Esophagus squamous epithelium (tissue), 5 donors: ENCODE data around the gene CDC20. TPM values are rescaled to one million over a fixed set of nuclear protein-coding genes. Genes with fewer than 3 reads are reported as not detected.

Source experiments
- DNase-seq: peaks from one replicate; lab custom pipeline; 2025; lab: John Stamatoyannopoulos, UW
- H3K27ac ChIP-seq, 4 donors: fragments of 200-600 bp; sonication (generic); one replicate each; pipeline ENCODE4 v1.5.1; 2016 to 2019; ENCODE audit warnings: mild to moderate bottlenecking in 1 of 4
- H3K27me3 ChIP-seq, 4 donors: fragments of 200-600 bp; sonication (generic); 1 replicate in 3 of 4; 2 replicates in 1 of 4; pipeline versions ENCODE4 v1.5.1 to v1.6.0; 2017 to 2021; ENCODE audit warnings: antibody characterized with exemption in 1 of 4
- H3K36me3 ChIP-seq, 3 donors: fragments of 200-600 bp; sonication (generic); one replicate each; pipeline ENCODE4 v1.5.1; 2016 to 2019
- H3K4me1 ChIP-seq, 3 donors: fragments of 200-600 bp; sonication (generic); one replicate each; pipeline ENCODE4 v1.5.1; 2017 to 2019
- H3K4me3 ChIP-seq, 4 donors: fragments of 200-600 bp; sonication (generic); 1 replicate in 3 of 4; 2 replicates in 1 of 4; pipeline ENCODE4 v1.5.1; 2016 to 2019; ENCODE audit warnings: mild to moderate bottlenecking in 2 of 4, moderate library complexity in 1 of 4
- H3K9me3 ChIP-seq, 3 donors: fragments of 200-600 bp; sonication (generic); one replicate each; pipeline ENCODE4 v1.5.1; 2016 to 2019
- CTCF ChIP-seq, 6 experiments: fragments of 450-650 bp in 4 of 6; fragments of 200-600 bp in 2 of 6; sonication (generic) in 2 of 6; IDR thresholded peaks; one replicate each; pipeline ENCODE4 v1.5.1; 2016 to 2019; ENCODE audit warnings: antibody characterized with exemption in 6 of 6, mild to moderate bottlenecking in 4 of 6, moderate library complexity in 4 of 6
- POLR2A ChIP-seq, 4 donors: fragments of 450-650 bp; IDR thresholded peaks; one replicate each; pipeline ENCODE4 v1.6.1; 2017; ENCODE audit warnings: antibody characterized with exemption in 4 of 4, mild to moderate bottlenecking in 4 of 4, moderate library complexity in 3 of 4
- WGBS, 2 donors: methylation state at CpG; one replicate each; pipeline ENCODE4 v1.1.5; 2018; 5-methylcytosine and 5-hydroxymethylcytosine counted together
- intact Hi-C: fragments of 100-400 bp; cut with DNase I; formaldehyde crosslinking; loops from one replicate; pipeline ENCODE4 v1.15.0; 2022
- total RNA-seq, 4 donors: library from RNA; depleted of rRNA; stranded (reverse); fragments of >200 nt; gene quantifications; one replicate each; pipeline ENCODE4 v1.1.0, GENCODE V29; 2016
- donor health status: DM: yes; HTN: yes; CAD: no.

Gene CDC20
- total RNA-seq, 4 donors from 2014 or later, result 16.5 to 96.0 (median 33.6) TPM

DNA sequence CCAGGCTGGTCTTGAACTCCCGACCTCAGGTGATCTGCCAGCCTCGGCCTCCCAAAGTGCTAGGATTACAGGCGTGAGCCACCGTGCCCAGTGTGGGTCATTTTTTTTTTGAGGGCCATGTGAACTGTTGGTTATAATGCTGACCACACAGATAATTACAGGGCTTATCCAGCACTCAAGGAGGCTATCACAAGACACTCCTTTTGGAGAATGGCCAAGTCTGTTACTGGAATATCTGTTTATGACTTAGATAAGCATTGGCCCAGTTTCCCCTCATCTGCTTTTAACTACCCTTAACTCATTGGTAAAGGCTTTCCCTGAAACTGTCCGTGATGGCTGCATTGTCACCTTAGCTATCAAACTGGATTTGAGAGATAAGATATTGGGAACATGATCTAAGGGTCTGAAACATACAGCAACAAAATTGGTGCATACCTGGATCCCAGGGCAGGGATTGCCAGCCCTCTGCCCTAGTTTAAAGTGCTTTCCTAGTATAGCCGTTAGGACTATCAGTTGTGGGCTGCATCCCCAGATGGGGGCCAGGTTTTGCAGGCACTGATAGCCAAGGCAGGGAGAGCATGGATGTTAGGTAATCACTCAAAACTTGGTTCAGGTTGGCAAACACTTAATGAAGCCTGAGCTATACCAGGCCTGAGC, 46.6 kb downstream of the CDC20 start:
- peaks cover 24 to 81% (median 37%) of the 10 kb centered on the region in 3 donors for H3K36me3 ChIP-seq
- peaks cover 0 to 1% (median 0%) of the 10 kb centered on the region in 3 donors for H3K4me1 ChIP-seq
- 85 to 97% methylated on average over 5 to 6 of the region's 6 CpGs for WGBS, 2 donors
- no peaks in the 10 kb centered on the region for H3K9me3 ChIP-seq
- H3K4me3 ChIP-seq, result no peak overlapping the region
- no peak for TF ChIP-seq POLR2A (IDR thresholded peaks at IDR 0.05)
- TF ChIP-seq CTCF (IDR thresholded peaks at IDR 0.05), result no peak
- H3K27me3 ChIP-seq, result no peaks in the 10 kb centered on the region
- no peak overlapping the region for H3K27ac ChIP-seq
- DNase-seq, result no peak
- intact Hi-C loops, result no loop called here

DNA sequence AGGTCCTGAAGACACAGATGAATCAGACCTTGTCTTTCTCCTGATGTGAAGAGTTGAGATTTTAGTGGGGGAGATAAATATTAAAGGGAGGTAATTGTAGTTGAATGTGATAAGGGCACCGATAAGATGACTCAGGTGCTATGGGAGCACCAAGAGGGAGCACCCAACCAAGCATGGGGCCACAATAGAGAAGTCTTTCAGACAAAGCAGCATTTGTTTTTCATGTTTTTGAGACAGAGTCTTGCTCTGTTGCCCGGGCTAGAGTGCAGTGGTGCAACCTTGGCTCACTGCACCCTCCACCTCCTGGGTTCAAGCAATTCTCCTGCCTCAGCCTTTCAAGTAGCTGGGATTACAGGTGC, 47.1 kb downstream of the CDC20 start:
- Histone ChIP-seq H3K27ac (no peak overlapping the region), H3K9me3 (no peaks in the 10 kb centered on the region), H3K4me1 (no peaks in the 10 kb centered on the region), H3K27me3 (no peaks in the 10 kb centered on the region), H3K4me3 (no peak overlapping the region), H3K36me3 (peaks cover 24 to 82% (median 37%) of the 10 kb centered on the region in 3 donors)
- TF ChIP-seq CTCF (IDR thresholded peaks at IDR 0.05), result no peak
- no peak for DNase-seq
- intact Hi-C loops, result no loop called here
- WGBS, 2 donors, result 89 to 93% methylated on average over 2 of the region's 2 CpGs

- DNase-seq, result no peak
- H3K9me3 ChIP-seq, result no peaks in the 10 kb centered on the region
- no peak overlapping the region for H3K4me3 ChIP-seq
- WGBS, 2 donors, result 20 to 47% methylated on average over 3 of the region's 3 CpGs
- H3K27me3 ChIP-seq, result no peaks in the 10 kb centered on the region
- no peak for TF ChIP-seq CTCF (IDR thresholded peaks at IDR 0.05)
- TF ChIP-seq POLR2A (IDR thresholded peaks at IDR 0.05), result no peak
- no peak overlapping the region for H3K27ac ChIP-seq
- no peaks in the 10 kb centered on the region for H3K4me1 ChIP-seq
- intact Hi-C loops, result no loop called here
- peaks cover 6 to 66% (median 19%) of the 10 kb centered on the region in 3 donors for H3K36me3 ChIP-seq
Measured at GRCh38 chr1:43410571-43410970, 51.8 kb downstream of the CDC20 start.

Other genes with a start within 250 kb of the CDC20 start
- 10 to 100 TPM; 44.4 to 99.3 (median 60.7) TPM for gene EBNA1BP2, start 186.7 kb upstream of the CDC20 start, total RNA-seq
- gene CFAP57, start 186.7 kb upstream of the CDC20 start, total RNA-seq, result not detected
- gene TMEM125, start 89.0 kb upstream of the CDC20 start, total RNA-seq, result 10 to 100 TPM in 2 of 4 donors, 1 to 10 TPM in 2; 4.2 to 15.5 (median 10.2) TPM
- 10 to 100 TPM in 2 of 4 donors, 1 to 10 TPM in 2; 7.9 to 16.2 (median 11.4) TPM for gene C1orf210, start 73.4 kb upstream of the CDC20 start, total RNA-seq
- 10 to 100 TPM in 1 of 4 donors, 1 to 10 TPM in 3; 3.1 to 16.6 (median 5.9) TPM for gene TIE1, start 58.0 kb upstream of the CDC20 start, total RNA-seq
- gene MPL, start 21.2 kb upstream of the CDC20 start, total RNA-seq, result not detected
- gene ELOVL1, start 9.0 kb downstream of the CDC20 start, total RNA-seq, result 100 to 1,000 TPM in 3 of 4 donors, 10 to 100 TPM in 1; 99.8 to 187 (median 115) TPM
- 10 to 100 TPM; 34.5 to 60.1 (median 38.6) TPM for gene MED8, start 30.8 kb downstream of the CDC20 start, total RNA-seq
- gene SZT2, start 30.9 kb downstream of the CDC20 start, total RNA-seq, result 10 to 100 TPM; 12.4 to 40.0 (median 27.7) TPM
- gene HYI, start 95.0 kb downstream of the CDC20 start, total RNA-seq, result 10 to 100 TPM in 3 of 4 donors, 1 to 10 TPM in 1; 7.0 to 30.9 (median 14.7) TPM
- gene PTPRF, start 171.9 kb downstream of the CDC20 start, total RNA-seq, result 100 to 1,000 TPM; 104 to 243 (median 112) TPM